ENCODE results near the gene SLC16A11.

The SLC16A11 gene

GRCh38 chr17:7024402-7024785 is 19.5 kb downstream of the SLC16A11 start:
- DNase-seq, result no peak

GRCh38 chr17:7023576-7024401 is 20.1 kb downstream of the SLC16A11 start:
- DNase-seq, result peak; percentile 96

- no peak for DNase-seq
Measured at GRCh38 chr17:7022781-7023571, 20.9 kb downstream of the SLC16A11 start, which contains the start of gene BCL6B. BCL6B (plus strand) TSS chr17:7023050; CDS start chr17:7023672, 622 bp downstream.

- peak; percentile 79 for DNase-seq
Measured at GRCh38 chr17:7021993-7022778, 21.7 kb downstream of the SLC16A11 start.

GRCh38 chr17:7020894-7021664 is 22.8 kb downstream of the SLC16A11 start:
- no peak for DNase-seq

- DNase-seq, result no peak
Measured at GRCh38 chr17:7019839-7020519, 23.9 kb downstream of the SLC16A11 start.

- DNase-seq, result no peak
Measured at GRCh38 chr17:7019367-7019766, 24.5 kb downstream of the SLC16A11 start.

GRCh38 chr17:7018331-7018964 is 25.4 kb downstream of the SLC16A11 start:
- DNase-seq, result no peak

GRCh38 chr17:7017827-7018200 is 26.1 kb downstream of the SLC16A11 start:
- no peak for DNase-seq

- DNase-seq, result no peak
Measured at GRCh38 chr17:7016886-7017826, 26.7 kb downstream of the SLC16A11 start.

GRCh38 chr17:7016418-7016817 is 27.5 kb downstream of the SLC16A11 start:
- no peak for DNase-seq

- peak; percentile 74 for DNase-seq
Measured at GRCh38 chr17:7014995-7015958, 28.6 kb downstream of the SLC16A11 start.

- peak; percentile 98 for DNase-seq
Measured at GRCh38 chr17:7014261-7014994, 29.5 kb downstream of the SLC16A11 start.

- no peak for DNase-seq
Measured at GRCh38 chr17:7011942-7012254, 32.0 kb downstream of the SLC16A11 start.

GRCh38 chr17:7011415-7011814 is 32.5 kb downstream of the SLC16A11 start:
- no peak for DNase-seq

GRCh38 chr17:7010523-7010922 is 33.4 kb downstream of the SLC16A11 start:
- no peak for DNase-seq

GRCh38 chr17:7007143-7007542 is 36.7 kb downstream of the SLC16A11 start:
- no peak for DNase-seq

- no peak for DNase-seq
Measured at GRCh38 chr17:7005716-7006115, 38.2 kb downstream of the SLC16A11 start.
